Gastrocnemius medialis (tissue), 4 donors: ENCODE measurements around the gene DHX8.

ENCODE experiments used
- POLR2A ChIP-seq, 2 donors: fragments of 450-650 bp; IDR thresholded peaks; one replicate each; pipeline ENCODE4 v1.6.1; 2017; ENCODE audit warnings: antibody characterized with exemption in 2 of 2, mild to moderate bottlenecking in 2 of 2, moderate library complexity in 2 of 2
- TF ChIP-seq, protein P1 (sequence below), 5 experiments: fragments of 450-650 bp in 3 of 5; fragments of 200-600 bp in 2 of 5; sonication (generic) in 2 of 5; IDR thresholded peaks in 4 of 5; conservative IDR thresholded peaks in 1 of 5; 1 replicate in 4 of 5; 2 replicates in 1 of 5; pipeline ENCODE4 v1.5.1; 2016 to 2019; ENCODE audit warnings: antibody characterized with exemption in 5 of 5, mild to moderate bottlenecking in 3 of 5, moderate library complexity in 3 of 5

DNA sequence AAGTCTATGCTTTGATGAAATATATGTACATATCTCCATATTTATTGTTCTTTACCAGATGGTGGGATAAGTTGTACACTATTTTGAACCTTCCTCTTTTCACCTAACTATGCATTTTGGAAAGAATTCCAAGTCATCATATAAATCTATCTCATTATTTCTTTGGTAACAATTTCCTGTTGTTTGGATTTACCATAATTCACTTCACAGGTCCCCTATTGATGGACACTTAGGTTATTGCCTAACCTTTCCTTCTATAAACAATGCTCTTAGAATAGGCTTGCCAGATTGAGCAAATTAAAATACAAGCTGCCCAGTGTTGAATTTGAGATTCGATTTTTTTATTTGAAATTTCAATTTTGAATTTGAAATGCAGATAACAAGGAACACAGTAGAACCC lies 28.9 kb upstream of the DHX8 start:
- TF ChIP-seq, protein P1, sequence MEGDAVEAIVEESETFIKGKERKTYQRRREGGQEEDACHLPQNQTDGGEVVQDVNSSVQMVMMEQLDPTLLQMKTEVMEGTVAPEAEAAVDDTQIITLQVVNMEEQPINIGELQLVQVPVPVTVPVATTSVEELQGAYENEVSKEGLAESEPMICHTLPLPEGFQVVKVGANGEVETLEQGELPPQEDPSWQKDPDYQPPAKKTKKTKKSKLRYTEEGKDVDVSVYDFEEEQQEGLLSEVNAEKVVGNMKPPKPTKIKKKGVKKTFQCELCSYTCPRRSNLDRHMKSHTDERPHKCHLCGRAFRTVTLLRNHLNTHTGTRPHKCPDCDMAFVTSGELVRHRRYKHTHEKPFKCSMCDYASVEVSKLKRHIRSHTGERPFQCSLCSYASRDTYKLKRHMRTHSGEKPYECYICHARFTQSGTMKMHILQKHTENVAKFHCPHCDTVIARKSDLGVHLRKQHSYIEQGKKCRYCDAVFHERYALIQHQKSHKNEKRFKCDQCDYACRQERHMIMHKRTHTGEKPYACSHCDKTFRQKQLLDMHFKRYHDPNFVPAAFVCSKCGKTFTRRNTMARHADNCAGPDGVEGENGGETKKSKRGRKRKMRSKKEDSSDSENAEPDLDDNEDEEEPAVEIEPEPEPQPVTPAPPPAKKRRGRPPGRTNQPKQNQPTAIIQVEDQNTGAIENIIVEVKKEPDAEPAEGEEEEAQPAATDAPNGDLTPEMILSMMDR (IDR thresholded peaks at IDR 0.05 in 4 of 5, conservative IDR thresholded peaks at IDR 0.05 in 1 of 5) = no peak
- no peak for TF ChIP-seq POLR2A (IDR thresholded peaks at IDR 0.05)
